Prostate gland (tissue), 2 donors: ENCODE data around the gene ILK.

ENCODE experiments used
- POLR2AphosphoS5 ChIP-seq: sonication (generic); formaldehyde crosslinking; IDR thresholded peaks from one replicate; pipeline ENCODE4 v1.6.1; 2017; ENCODE audit warnings: antibody characterized with exemption
- TF ChIP-seq, protein P1 (sequence below), 4 experiments: fragments of 200-600 bp in 2 of 4; fragments of 450-650 bp in 2 of 4; sonication (generic) in 2 of 4; IDR thresholded peaks; 1 replicate in 3 of 4; 2 replicates in 1 of 4; pipeline ENCODE4 v1.5.1; 2016 to 2019; ENCODE audit warnings: antibody characterized with exemption in 4 of 4, mild to moderate bottlenecking in 2 of 4, moderate library complexity in 2 of 4

DNA sequence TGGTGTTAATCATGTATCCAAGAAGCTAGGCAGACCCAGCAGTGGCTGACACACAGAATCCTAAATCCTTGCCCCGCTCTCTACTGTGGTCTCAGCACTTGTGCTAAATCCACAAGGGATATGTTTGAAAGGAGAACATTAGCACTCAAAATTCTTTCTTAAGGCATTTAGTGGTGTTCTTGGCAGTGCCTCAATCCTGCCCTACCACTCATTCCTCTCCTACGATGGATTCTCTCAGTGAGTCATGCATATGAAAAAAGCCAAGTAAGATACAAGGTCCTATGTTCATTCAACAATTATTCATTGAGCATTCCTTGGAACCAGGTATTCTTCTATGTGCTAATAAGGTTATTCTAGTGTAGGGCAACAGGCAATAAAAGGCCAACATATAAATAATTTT lies 31.4 kb upstream of the ILK start:
- TF ChIP-seq, protein P1, sequence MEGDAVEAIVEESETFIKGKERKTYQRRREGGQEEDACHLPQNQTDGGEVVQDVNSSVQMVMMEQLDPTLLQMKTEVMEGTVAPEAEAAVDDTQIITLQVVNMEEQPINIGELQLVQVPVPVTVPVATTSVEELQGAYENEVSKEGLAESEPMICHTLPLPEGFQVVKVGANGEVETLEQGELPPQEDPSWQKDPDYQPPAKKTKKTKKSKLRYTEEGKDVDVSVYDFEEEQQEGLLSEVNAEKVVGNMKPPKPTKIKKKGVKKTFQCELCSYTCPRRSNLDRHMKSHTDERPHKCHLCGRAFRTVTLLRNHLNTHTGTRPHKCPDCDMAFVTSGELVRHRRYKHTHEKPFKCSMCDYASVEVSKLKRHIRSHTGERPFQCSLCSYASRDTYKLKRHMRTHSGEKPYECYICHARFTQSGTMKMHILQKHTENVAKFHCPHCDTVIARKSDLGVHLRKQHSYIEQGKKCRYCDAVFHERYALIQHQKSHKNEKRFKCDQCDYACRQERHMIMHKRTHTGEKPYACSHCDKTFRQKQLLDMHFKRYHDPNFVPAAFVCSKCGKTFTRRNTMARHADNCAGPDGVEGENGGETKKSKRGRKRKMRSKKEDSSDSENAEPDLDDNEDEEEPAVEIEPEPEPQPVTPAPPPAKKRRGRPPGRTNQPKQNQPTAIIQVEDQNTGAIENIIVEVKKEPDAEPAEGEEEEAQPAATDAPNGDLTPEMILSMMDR (IDR thresholded peaks at IDR 0.05), result no peak
- TF ChIP-seq POLR2AphosphoS5, result no peak
